ENCODE results near the gene MYO18A. TPM values are rescaled to one million over a fixed set of nuclear protein-coding genes. Genes with fewer than 3 reads are reported as not detected.

The MYO18A gene
- total and polyA plus RNA-seq, 2 experiments from 2014 or later: 33.8 to 35.6 TPM

GRCh38 chr17:29214215-29215146, 34.3 kb upstream of the MYO18A start:
- Histone ChIP-seq H4K20me1 (ENCODE audit: insufficient read depth, poor library complexity, severe bottlenecking) (no peaks in the 10 kb centered on the region), H3K27ac (no peak overlapping the region), H3K36me3 (replicated peaks; ENCODE audit: insufficient read depth, low read depth) (no peaks in the 10 kb centered on the region), H2AFZ (no peak overlapping the region), H3K9me2 (replicated peaks; ENCODE audit: insufficient read depth) (no peaks in the 10 kb centered on the region), H3K4me2 (no peak overlapping the region), H3K9me3 (ENCODE audit: low read depth) (no peaks in the 10 kb centered on the region), H3K4me1 (ENCODE audit: insufficient read depth) (no peaks in the 10 kb centered on the region), H3K4me3 (no peak overlapping the region), H3K79me2 (no peaks in the 10 kb centered on the region), H3K27me3 (no peaks in the 10 kb centered on the region)
- TF ChIP-seq CTCF (IDR thresholded peaks at IDR 0.05; ENCODE audit: poor library complexity) (no peak), EZH2phosphoT487 (IDR thresholded peaks at IDR 0.05; ENCODE audit: low read depth, severe bottlenecking, unreplicated experiment) (no peak), EZH2 (IDR thresholded peaks at IDR 0.05; ENCODE audit: borderline replicate concordance) (no peak)
- no peak for DNase-seq (ENCODE audit: low spot score)
- 90% methylated on average over 8 of the region's 8 CpGs for WGBS (ENCODE audit: low lambda C conversion rate, missing lambda C conversion rate)

- no peaks in the 10 kb centered on the region for H3K4me1 ChIP-seq (ENCODE audit: insufficient read depth)
- no peaks in the 10 kb centered on the region for H3K36me3 ChIP-seq (replicated peaks; ENCODE audit: insufficient read depth, low read depth)
- no peaks in the 10 kb centered on the region for H3K9me3 ChIP-seq (ENCODE audit: low read depth)
- H4K20me1 ChIP-seq (ENCODE audit: insufficient read depth, poor library complexity, severe bottlenecking): no peaks in the 10 kb centered on the region
- no peaks in the 10 kb centered on the region for H3K27me3 ChIP-seq
- H3K27ac ChIP-seq: no peak overlapping the region
- no peak overlapping the region for H3K4me3 ChIP-seq
- TF ChIP-seq EZH2phosphoT487 (IDR thresholded peaks at IDR 0.05; ENCODE audit: low read depth, severe bottlenecking, unreplicated experiment): no peak
- no peak for TF ChIP-seq CTCF (IDR thresholded peaks at IDR 0.05; ENCODE audit: poor library complexity)
- no peak for TF ChIP-seq EZH2 (IDR thresholded peaks at IDR 0.05; ENCODE audit: borderline replicate concordance)
- no peaks in the 10 kb centered on the region for H3K9me2 ChIP-seq (replicated peaks; ENCODE audit: insufficient read depth)
- no peak for DNase-seq (ENCODE audit: low spot score)
- H2AFZ ChIP-seq: no peak overlapping the region
- WGBS (ENCODE audit: low lambda C conversion rate, missing lambda C conversion rate): 92% methylated on average over 5 of the region's 5 CpGs
- no peaks in the 10 kb centered on the region for H3K79me2 ChIP-seq
- H3K4me2 ChIP-seq: no peak overlapping the region
These were observed 32.5 kb upstream of the MYO18A start for GRCh38 chr17:29212681-29213121.

GRCh38 chr17:29212094-29212631, 32.0 kb upstream of the MYO18A start:
- Histone ChIP-seq H3K9me2 (replicated peaks; ENCODE audit: insufficient read depth) (no peaks in the 10 kb centered on the region), H3K79me2 (no peaks in the 10 kb centered on the region), H3K9me3 (ENCODE audit: low read depth) (no peaks in the 10 kb centered on the region), H4K20me1 (ENCODE audit: insufficient read depth, poor library complexity, severe bottlenecking) (no peaks in the 10 kb centered on the region), H3K27ac (no peak overlapping the region), H3K4me3 (no peak overlapping the region), H2AFZ (no peak overlapping the region), H3K4me2 (no peak overlapping the region), H3K36me3 (replicated peaks; ENCODE audit: insufficient read depth, low read depth) (no peaks in the 10 kb centered on the region), H3K4me1 (ENCODE audit: insufficient read depth) (no peaks in the 10 kb centered on the region), H3K27me3 (no peaks in the 10 kb centered on the region)
- TF ChIP-seq CTCF (IDR thresholded peaks at IDR 0.05; ENCODE audit: poor library complexity): no peak
- TF ChIP-seq EZH2 (IDR thresholded peaks at IDR 0.05; ENCODE audit: borderline replicate concordance): no peak
- no peak for TF ChIP-seq EZH2phosphoT487 (IDR thresholded peaks at IDR 0.05; ENCODE audit: low read depth, severe bottlenecking, unreplicated experiment)
- WGBS (ENCODE audit: low lambda C conversion rate, missing lambda C conversion rate): 100% methylated on average over 1 of the region's 1 CpG
- no peak for DNase-seq (ENCODE audit: low spot score)
